PFSK-1 (cell line): ENCODE data around the gene PPFIA1.

Experiments
- FOXP2 ChIP-seq: optimal IDR thresholded peaks from 2 replicates; pipeline ENCODE3; 2011; ENCODE audit warnings: borderline replicate concordance, control low read depth, inconsistent platforms; ENCODE audit not compliant: insufficient read depth; ENCODE audit errors: extremely low read length, extremely low read depth
- POLR2AphosphoS5 ChIP-seq: IDR thresholded peaks from 2 replicates; pipeline ENCODE4 v1.6.1; 2012; ENCODE audit warnings: low read depth, mild to moderate bottlenecking, control low read depth, low read length, moderate library complexity
- REST ChIP-seq, 2 experiments: IDR thresholded peaks; 2 replicates each; pipeline versions ENCODE4 v1.6.1 to v1.8.0; 2011 to 2012; ENCODE audit warnings: low read depth in 2 of 2, low read length in 2 of 2, control low read depth in 1 of 2, inconsistent platforms in 1 of 2, mild to moderate bottlenecking in 1 of 2, moderate library complexity in 1 of 2; ENCODE audit not compliant: insufficient read depth in 1 of 2
- TAF1 ChIP-seq: IDR thresholded peaks from 2 replicates; pipeline ENCODE4 v1.6.1; 2012; ENCODE audit warnings: low read length, control low read depth, borderline replicate concordance; ENCODE audit not compliant: insufficient read depth

- TF ChIP-seq POLR2AphosphoS5 (no peak), FOXP2 (no peak), TAF1 (no peak), REST (IDR thresholded peaks at IDR 0.05; ENCODE audit: insufficient read depth in 1 of 2, low read depth in 2 of 2, low read length in 2 of 2) (no peak)
These were observed 81.6 kb downstream of the PPFIA1 start for GRCh38 chr11:70352100-70352499.
